Measurements from ENCODE around the gene RAPGEF5.
"Not testable (repeated sequence)": the region's sequence is repeated elsewhere in the genome, so short reads cannot be mapped to it uniquely, and the experiment has no call there.

RAPGEF5 gene

DNA sequence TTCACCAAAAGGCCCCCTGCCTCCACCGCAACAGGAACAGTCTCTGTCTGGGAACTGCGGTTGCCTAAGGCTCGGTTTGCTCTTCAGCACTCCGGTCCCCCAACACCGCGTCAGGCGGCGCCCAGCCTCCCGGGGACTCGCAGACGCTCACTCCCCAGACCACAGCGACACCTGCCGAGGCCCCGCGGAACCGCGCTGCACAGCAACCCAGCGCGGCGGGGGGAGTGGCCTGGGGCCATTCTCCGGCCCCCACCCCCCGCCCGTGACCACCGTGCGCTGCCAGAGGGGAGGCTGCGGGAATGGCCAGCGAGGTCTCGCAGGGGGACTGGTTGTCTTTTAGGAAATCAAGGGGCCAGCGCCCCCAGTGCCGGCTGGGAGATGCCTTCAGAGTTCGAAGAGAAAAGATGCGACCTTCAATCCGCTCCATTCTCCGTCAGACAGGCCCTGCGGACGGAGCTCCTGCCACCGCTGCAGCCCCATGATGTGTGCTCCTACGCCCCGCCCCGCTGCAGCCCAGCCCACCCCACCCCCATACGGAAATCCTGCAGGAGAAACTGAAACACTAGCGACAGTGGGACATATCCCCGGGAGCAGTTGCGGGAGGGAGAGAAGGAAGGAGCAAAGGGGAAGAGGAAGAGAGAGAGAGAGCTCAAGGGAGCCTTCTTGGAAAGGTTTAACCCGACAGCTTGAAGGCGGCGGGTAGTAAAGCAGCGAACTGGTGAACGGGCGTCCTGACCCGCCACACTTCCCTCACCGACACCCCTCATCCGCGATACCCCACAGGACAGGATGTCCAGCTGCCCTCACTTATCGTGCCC is 273.9 kb downstream of the RAPGEF5 start:
- DNase-seq (ENCODE audit: low spot score) = peak; percentile 92
- in situ Hi-C loops (cut with MboI; ENCODE audit: low sequenced_read_pairs, unreplicated experiment) = no loop called here
- TF ChIP-seq CTCF (IDR thresholded peaks at IDR 0.05; ENCODE audit: borderline replicate concordance, control extremely low read depth, extremely low read depth, insufficient read depth, missing control alignments) = peak; percentile 96

GRCh38 chr7:22082553-22082885 is 274.4 kb downstream of the RAPGEF5 start:
- DNase-seq (ENCODE audit: low spot score) = no peak
- no peak for TF ChIP-seq CTCF (IDR thresholded peaks at IDR 0.05; ENCODE audit: borderline replicate concordance, control extremely low read depth, extremely low read depth, insufficient read depth, missing control alignments)
- in situ Hi-C loops (cut with MboI; ENCODE audit: low sequenced_read_pairs, unreplicated experiment) = no loop called here

- in situ Hi-C loops (cut with MboI; ENCODE audit: low sequenced_read_pairs, unreplicated experiment); DNase-seq (ENCODE audit: low spot score): not testable (repeated sequence)
Measured at GRCh38 chr7:22080219-22080618, 276.7 kb downstream of the RAPGEF5 start.

DNA sequence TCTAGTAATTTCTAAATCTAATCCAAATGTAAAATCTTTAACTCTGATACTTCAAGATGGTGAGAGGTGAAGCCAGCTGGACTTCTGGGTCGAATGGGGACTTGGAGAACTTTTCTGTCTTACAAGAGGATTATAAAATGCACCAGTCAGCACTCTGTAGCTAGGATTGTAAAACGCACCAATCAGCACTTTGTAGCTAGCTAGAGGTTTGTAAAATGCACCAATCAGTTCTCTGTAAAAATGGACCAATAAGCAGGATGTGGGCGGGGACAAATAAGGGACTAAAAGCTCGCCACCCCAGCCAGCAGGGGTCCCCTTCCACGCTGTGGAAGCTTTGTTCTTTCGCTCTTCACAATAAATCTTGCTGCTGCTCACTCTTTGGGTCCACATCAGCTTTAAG is 278.1 kb downstream of the RAPGEF5 start:
- DNase-seq (ENCODE audit: low spot score); in situ Hi-C loops (cut with MboI; ENCODE audit: low sequenced_read_pairs, unreplicated experiment): not testable (repeated sequence)

DNA sequence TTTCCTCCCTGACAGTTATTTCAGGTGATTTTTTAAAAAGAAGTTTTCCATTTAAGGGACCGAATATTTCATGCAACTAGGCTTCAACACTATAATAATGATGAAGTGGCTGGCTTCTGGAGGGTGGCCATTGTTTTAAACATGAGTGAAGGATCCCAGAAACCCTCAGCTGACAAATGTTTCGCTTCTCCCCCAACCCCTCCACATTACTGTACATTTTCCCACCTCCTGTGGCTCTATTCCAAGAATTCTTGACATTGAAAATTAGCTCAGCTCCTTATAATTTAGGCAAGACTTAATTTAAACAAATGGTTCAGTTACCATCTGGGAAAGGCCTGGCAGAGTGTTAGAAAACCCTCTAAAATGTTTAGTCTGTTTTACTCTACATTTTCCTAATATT is 281.4 kb downstream of the RAPGEF5 start:
- in situ Hi-C loops (cut with MboI; ENCODE audit: low sequenced_read_pairs, unreplicated experiment) = no loop called here
- no peak for TF ChIP-seq CTCF (IDR thresholded peaks at IDR 0.05; ENCODE audit: borderline replicate concordance, control extremely low read depth, extremely low read depth, insufficient read depth, missing control alignments)
- no peak for DNase-seq (ENCODE audit: low spot score)

DNA sequence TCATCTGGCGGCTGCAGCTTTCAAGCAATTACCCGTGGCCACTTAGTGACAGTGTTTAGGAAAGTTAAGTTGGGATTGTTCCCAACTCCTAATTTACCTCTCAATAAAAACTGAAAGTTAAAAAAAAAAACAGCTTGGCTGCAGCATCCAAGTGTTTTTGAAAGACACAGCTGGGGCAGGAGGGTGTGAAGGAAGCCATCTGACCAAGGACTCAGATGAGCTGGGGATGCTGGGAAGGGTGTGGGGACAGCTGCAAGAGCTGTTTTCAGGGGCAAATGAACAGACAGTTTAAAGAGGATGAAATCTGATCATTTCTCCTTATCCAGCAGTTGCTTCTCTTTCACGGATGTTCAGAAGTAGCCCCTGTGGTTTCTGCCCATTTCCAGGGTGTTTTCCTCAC is 282.1 kb downstream of the RAPGEF5 start:
- in situ Hi-C loops (cut with MboI; ENCODE audit: low sequenced_read_pairs, unreplicated experiment) = no loop called here
- no peak for DNase-seq (ENCODE audit: low spot score)
- TF ChIP-seq CTCF (IDR thresholded peaks at IDR 0.05; ENCODE audit: borderline replicate concordance, control extremely low read depth, extremely low read depth, insufficient read depth, missing control alignments) = no peak
